ENCODE results near the gene UMOD. TPM values are rescaled to one million over a fixed set of nuclear protein-coding genes. Genes with fewer than 3 reads are reported as not detected.

The UMOD gene
- total and polyA plus RNA-seq, 4 donors = not detected

GRCh38 chr16:20300312-20301097, 52.0 kb downstream of the UMOD start:
- peak; percentile 47 for DNase-seq (ENCODE audit: low spot score)
- Histone ChIP-seq H3K27ac (ENCODE audit: low read depth in 1 of 2, low read length in 2 of 2) (no peak overlapping the region), H3K27me3 (ENCODE audit: control insufficient read depth in 4 of 4, insufficient read depth in 4 of 4, low read length in 3 of 4) (peaks cover 0 to 12% (median 0%) of the 10 kb centered on the region in 4 donors), H3K9ac (ENCODE audit: low read depth in 1 of 2, low read length in 2 of 2) (no peak overlapping the region), H3K36me3 (ENCODE audit: control insufficient read depth in 4 of 4, insufficient read depth in 3 of 4, low read depth in 1 of 4, low read length in 3 of 4) (no peaks in the 10 kb centered on the region), H3K4me3 (ENCODE audit: low read depth in 1 of 3, low read length in 3 of 3) (no peak overlapping the region), H3K9me3 (ENCODE audit: control insufficient read depth in 4 of 4, low read length in 3 of 4) (no peaks in the 10 kb centered on the region), H3K4me1 (ENCODE audit: control insufficient read depth in 4 of 4, insufficient read depth in 4 of 4, low read length in 3 of 4) (peaks cover 0 to 2% (median 0%) of the 10 kb centered on the region in 4 donors)
- TF ChIP-seq, protein P1, sequence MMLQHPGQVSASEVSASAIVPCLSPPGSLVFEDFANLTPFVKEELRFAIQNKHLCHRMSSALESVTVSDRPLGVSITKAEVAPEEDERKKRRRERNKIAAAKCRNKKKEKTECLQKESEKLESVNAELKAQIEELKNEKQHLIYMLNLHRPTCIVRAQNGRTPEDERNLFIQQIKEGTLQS (IDR thresholded peaks at IDR 0.05) = no peak
- TF ChIP-seq SP1 (IDR thresholded peaks at IDR 0.05) = no peak
- peak in 1 of 2 donors; percentile 18 for TF ChIP-seq HNF4A (conservative IDR thresholded peaks at IDR 0.05)
- no peak for TF ChIP-seq YY1 (IDR thresholded peaks at IDR 0.05)
- TF ChIP-seq FOXA1 (IDR thresholded peaks at IDR 0.05) = no peak
- TF ChIP-seq RXRA (IDR thresholded peaks at IDR 0.05) = no peak
- no peak for TF ChIP-seq FOXA2 (IDR thresholded peaks at IDR 0.05)
- TF ChIP-seq RAD21 (IDR thresholded peaks at IDR 0.05) = peak; percentile 89 to 91
- no peak for TF ChIP-seq TAF1 (conservative IDR thresholded peaks at IDR 0.05)
- TF ChIP-seq HNF4G (IDR thresholded peaks at IDR 0.05) = no peak
- TF ChIP-seq EGR1 (IDR thresholded peaks at IDR 0.05; ENCODE audit: low read depth in 2 of 2) = no peak
- no peak for TF ChIP-seq JUND (IDR thresholded peaks at IDR 0.05)
- no peak for TF ChIP-seq NR2F2 (IDR thresholded peaks at IDR 0.05)
- TF ChIP-seq, protein P2, sequence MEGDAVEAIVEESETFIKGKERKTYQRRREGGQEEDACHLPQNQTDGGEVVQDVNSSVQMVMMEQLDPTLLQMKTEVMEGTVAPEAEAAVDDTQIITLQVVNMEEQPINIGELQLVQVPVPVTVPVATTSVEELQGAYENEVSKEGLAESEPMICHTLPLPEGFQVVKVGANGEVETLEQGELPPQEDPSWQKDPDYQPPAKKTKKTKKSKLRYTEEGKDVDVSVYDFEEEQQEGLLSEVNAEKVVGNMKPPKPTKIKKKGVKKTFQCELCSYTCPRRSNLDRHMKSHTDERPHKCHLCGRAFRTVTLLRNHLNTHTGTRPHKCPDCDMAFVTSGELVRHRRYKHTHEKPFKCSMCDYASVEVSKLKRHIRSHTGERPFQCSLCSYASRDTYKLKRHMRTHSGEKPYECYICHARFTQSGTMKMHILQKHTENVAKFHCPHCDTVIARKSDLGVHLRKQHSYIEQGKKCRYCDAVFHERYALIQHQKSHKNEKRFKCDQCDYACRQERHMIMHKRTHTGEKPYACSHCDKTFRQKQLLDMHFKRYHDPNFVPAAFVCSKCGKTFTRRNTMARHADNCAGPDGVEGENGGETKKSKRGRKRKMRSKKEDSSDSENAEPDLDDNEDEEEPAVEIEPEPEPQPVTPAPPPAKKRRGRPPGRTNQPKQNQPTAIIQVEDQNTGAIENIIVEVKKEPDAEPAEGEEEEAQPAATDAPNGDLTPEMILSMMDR (IDR thresholded peaks at IDR 0.05; ENCODE audit: low read depth, low read length, missing input control) = peak; percentile 81
- TF ChIP-seq, protein P3, sequence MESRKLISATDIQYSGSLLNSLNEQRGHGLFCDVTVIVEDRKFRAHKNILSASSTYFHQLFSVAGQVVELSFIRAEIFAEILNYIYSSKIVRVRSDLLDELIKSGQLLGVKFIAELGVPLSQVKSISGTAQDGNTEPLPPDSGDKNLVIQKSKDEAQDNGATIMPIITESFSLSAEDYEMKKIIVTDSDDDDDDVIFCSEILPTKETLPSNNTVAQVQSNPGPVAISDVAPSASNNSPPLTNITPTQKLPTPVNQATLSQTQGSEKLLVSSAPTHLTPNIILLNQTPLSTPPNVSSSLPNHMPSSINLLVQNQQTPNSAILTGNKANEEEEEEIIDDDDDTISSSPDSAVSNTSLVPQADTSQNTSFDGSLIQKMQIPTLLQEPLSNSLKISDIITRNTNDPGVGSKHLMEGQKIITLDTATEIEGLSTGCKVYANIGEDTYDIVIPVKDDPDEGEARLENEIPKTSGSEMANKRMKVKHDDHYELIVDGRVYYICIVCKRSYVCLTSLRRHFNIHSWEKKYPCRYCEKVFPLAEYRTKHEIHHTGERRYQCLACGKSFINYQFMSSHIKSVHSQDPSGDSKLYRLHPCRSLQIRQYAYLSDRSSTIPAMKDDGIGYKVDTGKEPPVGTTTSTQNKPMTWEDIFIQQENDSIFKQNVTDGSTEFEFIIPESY (IDR thresholded peaks at IDR 0.05) = no peak
- no peak for TF ChIP-seq GABPA (IDR thresholded peaks at IDR 0.05 in 1 of 2, conservative IDR thresholded peaks at IDR 0.05 in 1 of 2)
- TF ChIP-seq REST (IDR thresholded peaks at IDR 0.05) = no peak
- no peak for TF ChIP-seq MAX (IDR thresholded peaks at IDR 0.05)
- WGBS = 13% methylated on average over 16 of the region's 16 CpGs

Measured in liver (tissue), 9 donors.